Hindlimb muscle (tissue), 1 donor: ENCODE measurements around the gene KLHL33. TPM values are rescaled to one million over a fixed set of nuclear protein-coding genes. Genes with fewer than 3 reads are reported as not detected.

ENCODE experiments used
- polyA plus RNA-seq: library from polyadenylated mRNA; unstranded; fragments of 120-200 nt; gene quantifications from one replicate; pipeline ENCODE4 v1.2.1, GENCODE V29; 2013; ENCODE audit not compliant: insufficient read length

KLHL33 gene
- polyA plus RNA-seq, 1 donor, result 0.97 TPM

Other genes with a start within 250 kb of the KLHL33 start
- gene OR11G2, start 245.3 kb downstream of the KLHL33 start, polyA plus RNA-seq, result not detected
- gene OR11H6, start 212.5 kb downstream of the KLHL33 start, polyA plus RNA-seq, result not detected
- not detected for gene OR11H7, start 207.2 kb downstream of the KLHL33 start, polyA plus RNA-seq
- not detected for gene OR11H4, start 196.9 kb downstream of the KLHL33 start, polyA plus RNA-seq
- gene TTC5, start 130.2 kb downstream of the KLHL33 start, polyA plus RNA-seq, result 11.3 TPM
- gene CCNB1IP1, start 102.9 kb downstream of the KLHL33 start, polyA plus RNA-seq, result 58.8 TPM
- gene PARP2, start 92.5 kb downstream of the KLHL33 start, polyA plus RNA-seq, result 35.5 TPM
- gene TEP1, start 22.7 kb downstream of the KLHL33 start, polyA plus RNA-seq, result 17.5 TPM
- 41.9 TPM for gene OSGEP, start 18.6 kb upstream of the KLHL33 start, polyA plus RNA-seq
- 163 TPM for gene APEX1, start 19.1 kb upstream of the KLHL33 start, polyA plus RNA-seq
- gene PIP4P1, start 25.3 kb upstream of the KLHL33 start, polyA plus RNA-seq, result 18.6 TPM
- gene PNP, start 33.2 kb upstream of the KLHL33 start, polyA plus RNA-seq, result 7.3 TPM
- gene RNASE10, start 69.4 kb upstream of the KLHL33 start, polyA plus RNA-seq, result not detected
- not detected for gene RNASE9, start 124.9 kb upstream of the KLHL33 start, polyA plus RNA-seq
- not detected for gene RNASE11, start 151.8 kb upstream of the KLHL33 start, polyA plus RNA-seq
- not detected for gene RNASE12, start 155.2 kb upstream of the KLHL33 start, polyA plus RNA-seq
- not detected for gene OR6S1, start 205.5 kb upstream of the KLHL33 start, polyA plus RNA-seq
- 4.5 TPM for gene RNASE4, start 248.4 kb upstream of the KLHL33 start, polyA plus RNA-seq